Stimulated activated CD4-positive, alpha-beta T cell treated with anti-CD3 and anti-CD28 coated beads, Interleukin-4, amount 100 ng/mL, for 4 hours (primary cell): ENCODE measurements around the gene ZNF440.
"Not testable (repeated sequence)": the region's sequence is repeated elsewhere in the genome, so short reads cannot be mapped to it uniquely, and the experiment has no call there.

Experiments
- DNase-seq, 2 experiments: peaks; one replicate each; pipeline ENCODE4 v3.0.0-alpha.2; 2020

The ZNF440 gene

GRCh38 chr19:11828957-11829876 is 15.1 kb downstream of the ZNF440 start:
- not testable (repeated sequence) for DNase-seq

GRCh38 chr19:11832253-11832912 is 18.3 kb downstream of the ZNF440 start:
- DNase-seq, result no peak

- no peak for DNase-seq
Measured at GRCh38 chr19:11833541-11833940, 19.5 kb downstream of the ZNF440 start.

GRCh38 chr19:11835626-11836066 is 21.6 kb downstream of the ZNF440 start:
- not testable (repeated sequence) for DNase-seq

GRCh38 chr19:11843722-11844121 is 29.6 kb downstream of the ZNF440 start:
- no peak for DNase-seq

- not testable (repeated sequence) for DNase-seq
Measured at GRCh38 chr19:11847615-11848014, 33.5 kb downstream of the ZNF440 start.

- no peak for DNase-seq
Measured at GRCh38 chr19:11848200-11848593, 34.1 kb downstream of the ZNF440 start.

- peak; percentile 84 to 88 for DNase-seq
Measured at GRCh38 chr19:11848594-11849469, 34.8 kb downstream of the ZNF440 start, which contains the start of gene ZNF439. Gene ZNF439 (plus strand): TSS chr19:11848726. CDS start chr19:11848868, 142 bp downstream.

- DNase-seq, result not testable (repeated sequence)
Measured at GRCh38 chr19:11850289-11850688, 36.2 kb downstream of the ZNF440 start.

GRCh38 chr19:11853358-11853757 is 39.3 kb downstream of the ZNF440 start:
- DNase-seq, result no peak

- DNase-seq, result no peak
Measured at GRCh38 chr19:11856596-11857250, 42.6 kb downstream of the ZNF440 start.

- DNase-seq, result no peak
Measured at GRCh38 chr19:11860721-11861120, 46.6 kb downstream of the ZNF440 start.

- DNase-seq, result no peak
Measured at GRCh38 chr19:11861301-11861700, 47.2 kb downstream of the ZNF440 start.

GRCh38 chr19:11867766-11868165 is 53.7 kb downstream of the ZNF440 start:
- DNase-seq, result not testable (repeated sequence)

- no peak for DNase-seq
Measured at GRCh38 chr19:11868188-11868587, 54.1 kb downstream of the ZNF440 start.

- no peak for DNase-seq
Measured at GRCh38 chr19:11872624-11873023, 58.6 kb downstream of the ZNF440 start.

- DNase-seq, result no peak
Measured at GRCh38 chr19:11873762-11874161, 59.7 kb downstream of the ZNF440 start.

GRCh38 chr19:11879687-11880266 is 65.7 kb downstream of the ZNF440 start:
- DNase-seq, result peak; percentile 10 to 48

- DNase-seq, result no peak
Measured at GRCh38 chr19:11880598-11880997, 66.5 kb downstream of the ZNF440 start.

GRCh38 chr19:11881151-11881800 is 67.2 kb downstream of the ZNF440 start:
- peak; percentile 37 to 48 for DNase-seq

GRCh38 chr19:11882606-11883005 is 68.5 kb downstream of the ZNF440 start:
- no peak for DNase-seq
